Heart left ventricle (tissue), 16 donors: ENCODE results near the gene RUNDC3A. TPM values are rescaled to one million over a fixed set of nuclear protein-coding genes. Genes with fewer than 3 reads are reported as not detected.

Experiments used
- ATAC-seq, 4 donors: fragments of 200-7000 bp; cut with Tn5 transposase; one replicate each; pipeline ENCODE4 v1.9.1; 2020 to 2022; ENCODE audit warnings: moderate library complexity in 4 of 4, mild to moderate bottlenecking in 3 of 4, moderate number of reproducible peaks in 1 of 4
- DNase-seq, 5 donors: peaks; one replicate each; pipeline ENCODE4 v3.0.0-alpha.2; 2020
- H3K27ac ChIP-seq, 12 donors: fragments of 200-600 bp; sonication (generic) in 4 of 12; one replicate each; pipeline versions ENCODE4 v1.5.0 to v1.8.0; 2016 to 2022; ENCODE audit warnings: mild to moderate bottlenecking in 2 of 12
- H3K27me3 ChIP-seq, 9 donors: fragments of 200-600 bp; sonication (generic) in 2 of 9; one replicate each; pipeline versions ENCODE4 v1.5.1 to v1.8.0; 2016 to 2022; ENCODE audit warnings: mild to moderate bottlenecking in 3 of 9
- H3K36me3 ChIP-seq, 9 donors: fragments of 200-600 bp; sonication (generic) in 2 of 9; one replicate each; pipeline versions ENCODE4 v1.5.0 to v1.8.0; 2018 to 2022; ENCODE audit warnings: mild to moderate bottlenecking in 2 of 9
- H3K4me1 ChIP-seq, 12 donors: fragments of 200-600 bp; sonication (generic) in 4 of 12; one replicate each; pipeline versions ENCODE4 v1.5.0 to v1.8.0; 2016 to 2022; ENCODE audit warnings: mild to moderate bottlenecking in 3 of 12
- H3K4me3 ChIP-seq, 12 donors: fragments of 200-600 bp; sonication (generic) in 4 of 12; one replicate each; pipeline versions ENCODE4 v1.5.0 to v1.8.0; 2017 to 2022; ENCODE audit warnings: mild to moderate bottlenecking in 9 of 12, moderate library complexity in 4 of 12
- H3K9me3 ChIP-seq, 12 donors: fragments of 200-600 bp; sonication (generic) in 4 of 12; one replicate each; pipeline versions ENCODE4 v1.5.0 to v1.8.0; 2016 to 2022; ENCODE audit warnings: mild to moderate bottlenecking in 1 of 12
- POLR2A ChIP-seq, 2 donors: fragments of 450-650 bp; IDR thresholded peaks; one replicate each; pipeline ENCODE4 v1.6.1; 2017; ENCODE audit warnings: antibody characterized with exemption in 2 of 2, mild to moderate bottlenecking in 2 of 2, moderate library complexity in 2 of 2
- WGBS, 4 donors: extraction: QIAGEN DNeasy Blood & Tissue Kit in 2 of 4; methylation state at CpG; one replicate each; pipeline versions ENCODE4 v1.1.5 to v1.1.7; 2013 to 2018; 5-methylcytosine and 5-hydroxymethylcytosine counted together
- intact Hi-C, 10 donors: fragments of 100-400 bp; cut with DNase I; formaldehyde crosslinking; loops; one replicate each; pipeline versions ENCODE4 v1.11.1 to v1.14.2; 2022
- polyA plus RNA-seq, 2 donors: library from polyadenylated mRNA; stranded (reverse); fragments of 200-250 nt; gene quantifications; one replicate each; pipeline ENCODE4 v1.2.3, GENCODE V29; 2013
- total RNA-seq, 9 donors: library from RNA; depleted of rRNA in 2 of 9; stranded (reverse); fragments of >200 nt in 2 of 9; fragmentation: NEBNext Ultra II Directional in 3 of 9; extraction: Animal tissue kit (Norgen Biotek cat#: 25700) in 3 of 9; gene quantifications; one replicate each; pipeline versions ENCODE4 v1.1.0 to v1.2.4, GENCODE V29; 2016 to 2023
- TF ChIP-seq, protein P1 (sequence below), 12 donors: fragments of 200-600 bp; sonication (generic) in 4 of 12; IDR thresholded peaks; one replicate each; pipeline versions ENCODE4 v1.5.0 to v1.8.0; 2018 to 2022; ENCODE audit warnings: antibody characterized with exemption in 12 of 12, mild to moderate bottlenecking in 5 of 12
- donor health status: ischemic (EF 13 %, LVEDD 7.1; RV severe dilation, severe dysfunction).
- donor health status: healthy with polysubstance abuse.
- donor health status: DM: no; HTN: yes; CAD: no.
- donor health status: DM: no; HTN: no; CAD: no.
- donor health status: ischemic (EF 25% LVEDD 6.9; RV normal size, moderate dysfunction).
- donor health status: ischemic (EF 25% LVEDD 5.7; RV mildly dilated, moderate dysfunction).
- donor health status: healthy.
- donor health status: DM: yes; HTN: yes; CAD: no.
- donor health status: ischemic (EF 35%, LVEDD 5.7; RV mildly dilated, moderate dysfunction).
- donor health status: nonischemic (EF 11% LVEDD 7.7; RV severe dilation, severe dysfunction).
- donor health status: DM: yes; HTN: yes; CAD: no.
- donor health status: PGD.
- donor health status: ischemic (EF 29% LVEDD 5.4; RV normal size, mild dysfunction).
- donor health status: nonischemic (EF 23%, LVEDD 6.1; RV moderate dilation, normal function).

Gene RUNDC3A
- total and polyA plus RNA-seq, 11 donors: 0.19 to 1.3 (median 0.51) TPM; not detected in 1

GRCh38 chr17:44321246-44322120 is 13.1 kb downstream of the RUNDC3A start:
- Histone ChIP-seq H3K4me3 (no peak overlapping the region), H3K4me1 (peaks cover 5 to 33% (median 20%) of the 10 kb centered on the region in 12 donors), H3K27me3 (peaks cover 0 to 18% (median 12%) of the 10 kb centered on the region in 9 donors), H3K27ac (no peak overlapping the region), H3K9me3 (no peaks in the 10 kb centered on the region), H3K36me3 (peaks cover 0 to 37% (median 31%) of the 10 kb centered on the region in 9 donors)
- DNase-seq: peak in 1 of 5 donors; percentile 13
- ATAC-seq: no peak
- WGBS, 4 donors: 89 to 95% (median 92%) methylated on average over 18 to 21 of the region's 21 CpGs
- TF ChIP-seq, protein P1, sequence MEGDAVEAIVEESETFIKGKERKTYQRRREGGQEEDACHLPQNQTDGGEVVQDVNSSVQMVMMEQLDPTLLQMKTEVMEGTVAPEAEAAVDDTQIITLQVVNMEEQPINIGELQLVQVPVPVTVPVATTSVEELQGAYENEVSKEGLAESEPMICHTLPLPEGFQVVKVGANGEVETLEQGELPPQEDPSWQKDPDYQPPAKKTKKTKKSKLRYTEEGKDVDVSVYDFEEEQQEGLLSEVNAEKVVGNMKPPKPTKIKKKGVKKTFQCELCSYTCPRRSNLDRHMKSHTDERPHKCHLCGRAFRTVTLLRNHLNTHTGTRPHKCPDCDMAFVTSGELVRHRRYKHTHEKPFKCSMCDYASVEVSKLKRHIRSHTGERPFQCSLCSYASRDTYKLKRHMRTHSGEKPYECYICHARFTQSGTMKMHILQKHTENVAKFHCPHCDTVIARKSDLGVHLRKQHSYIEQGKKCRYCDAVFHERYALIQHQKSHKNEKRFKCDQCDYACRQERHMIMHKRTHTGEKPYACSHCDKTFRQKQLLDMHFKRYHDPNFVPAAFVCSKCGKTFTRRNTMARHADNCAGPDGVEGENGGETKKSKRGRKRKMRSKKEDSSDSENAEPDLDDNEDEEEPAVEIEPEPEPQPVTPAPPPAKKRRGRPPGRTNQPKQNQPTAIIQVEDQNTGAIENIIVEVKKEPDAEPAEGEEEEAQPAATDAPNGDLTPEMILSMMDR (IDR thresholded peaks at IDR 0.05): no peak
- no peak for TF ChIP-seq POLR2A (IDR thresholded peaks at IDR 0.05)
- intact Hi-C loops: no loop called here

DNA sequence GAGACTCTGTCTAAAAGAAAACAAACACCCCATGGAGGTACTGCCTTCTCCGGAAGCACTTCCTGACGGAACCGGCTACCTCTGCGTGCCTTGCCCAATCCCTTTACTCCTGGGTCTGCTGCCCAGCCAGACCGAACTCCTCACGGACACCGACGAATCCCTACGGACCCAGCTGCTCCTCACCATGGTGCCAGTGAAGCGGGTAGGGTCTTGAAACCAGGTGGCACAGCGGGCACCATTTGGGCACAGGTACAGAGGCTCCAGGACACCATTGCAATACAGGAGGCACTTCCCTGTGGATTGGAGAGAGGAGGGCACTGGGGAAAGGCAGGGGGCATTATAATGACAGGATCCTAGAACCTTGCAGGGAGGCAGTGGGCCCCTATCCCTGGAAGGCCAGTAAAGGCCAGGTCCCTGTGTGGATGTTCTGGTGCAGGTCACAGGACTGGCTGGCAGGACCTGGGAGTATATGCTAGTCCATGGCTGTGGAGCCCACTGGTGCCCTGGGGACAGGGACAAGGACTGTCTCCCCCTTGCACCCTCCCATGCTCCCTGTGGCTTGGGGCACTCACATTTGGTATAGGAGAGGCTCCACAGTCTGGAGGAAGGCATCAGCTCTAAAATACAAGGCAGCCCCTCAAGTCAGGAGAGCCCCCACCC is 14.0 kb downstream of the RUNDC3A start:
- intact Hi-C loops: no loop called here
- peaks cover 0 to 37% (median 31%) of the 10 kb centered on the region in 9 donors for H3K36me3 ChIP-seq
- H3K27me3 ChIP-seq: peaks cover 0 to 9% (median 3%) of the 10 kb centered on the region in 9 donors
- WGBS, 4 donors: 89 to 93% (median 90%) methylated on average over 11 of the region's 11 CpGs
- H3K4me1 ChIP-seq: peaks cover 5 to 38% (median 22%) of the 10 kb centered on the region in 12 donors
- ATAC-seq (no peak), DNase-seq (no peak)
- TF ChIP-seq POLR2A (IDR thresholded peaks at IDR 0.05): no peak
- TF ChIP-seq, protein P1 (IDR thresholded peaks at IDR 0.05): no peak
- H3K9me3 ChIP-seq: no peaks in the 10 kb centered on the region
- H3K4me3 ChIP-seq: no peak overlapping the region
- no peak overlapping the region for H3K27ac ChIP-seq

DNA sequence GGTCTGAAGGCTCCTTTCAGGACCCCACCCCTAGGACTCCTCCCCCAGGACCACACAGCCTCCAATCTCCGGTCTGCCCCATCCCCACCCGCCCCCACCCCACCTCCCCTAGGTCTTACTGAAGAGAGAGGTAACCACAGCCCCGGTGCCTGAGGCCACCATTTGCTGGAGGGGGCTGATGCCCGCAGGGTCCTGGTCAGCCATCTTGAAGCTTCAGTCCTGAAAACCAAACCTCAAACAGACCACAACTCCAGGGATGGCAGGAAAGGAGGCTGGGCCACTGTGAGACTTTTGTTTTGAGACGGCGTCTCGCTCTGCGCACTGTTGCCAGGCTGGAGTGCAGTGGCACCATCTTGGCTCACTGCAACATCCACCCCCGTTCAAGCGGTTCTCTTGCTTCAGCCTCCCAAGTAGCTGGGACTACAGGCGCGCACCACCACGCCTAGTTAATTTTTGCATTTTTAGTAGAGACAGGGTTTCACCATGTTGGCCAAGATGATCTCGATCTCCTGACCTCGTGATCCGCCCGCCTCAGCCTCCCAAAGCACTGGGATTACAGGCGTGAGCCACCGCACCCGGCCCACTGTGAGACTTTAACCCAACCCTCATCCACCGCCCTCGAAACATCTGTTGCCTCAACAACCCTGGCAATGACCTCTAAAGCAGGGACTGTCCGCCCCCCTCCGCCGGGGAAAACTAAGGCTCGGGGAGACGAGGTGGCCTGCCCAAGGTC is 15.1 kb downstream of the RUNDC3A start:
- intact Hi-C loops: loop anchor here in 3 of 10 donors (2.0 kb wide), 2 partner anchors 105 to 107 kb away; partner anchors contain the start of gene UBTF (in 2 of the 3)
- no peak for ATAC-seq
- 60 to 65% (median 63%) methylated on average over 26 to 27 of the region's 27 CpGs for WGBS, 4 donors
- Histone ChIP-seq H3K36me3 (peaks cover 0 to 37% (median 31%) of the 10 kb centered on the region in 9 donors), H3K27me3 (no peaks in the 10 kb centered on the region), H3K27ac (peak overlapping the region in 3 of 12 donors; percentile 92 to 98 (median 95)), H3K4me1 (peaks cover 5 to 38% (median 22%) of the 10 kb centered on the region in 12 donors), H3K4me3 (peak overlapping the region; percentile 82 to 99 (median 94)), H3K9me3 (no peaks in the 10 kb centered on the region)
- DNase-seq: no peak
- TF ChIP-seq, protein P1 (IDR thresholded peaks at IDR 0.05): no peak
- TF ChIP-seq POLR2A (IDR thresholded peaks at IDR 0.05): no peak
